MCF 10A (cell line): Measurements from ENCODE around the gene CFAP90. TPM values are rescaled to one million over a fixed set of nuclear protein-coding genes. Genes with fewer than 3 reads are reported as not detected.

Experiments
- BruUV-seq: library from RNA; stranded (reverse); fragments of 400-500 nt; replicated peaks from 2 replicates; lab custom pipeline; 2021; lab: Mats Ljungman, UMichigan
- CTCF ChIA-PET: fragments of 300-600 bp; sonication (Branson Sonifier 250); formaldehyde crosslinking; extraction: SDS; loops from one replicate; lab custom pipeline; 2021; ENCODE audit warnings: antibody characterized with exemption, inconsistent platforms; lab: Yijun Ruan, JAX
- POLR2A ChIA-PET: fragments of 300-600, 350-650 bp; sonication (Branson Sonifier 250); formaldehyde crosslinking; extraction: SDS; loops from one replicate; lab custom pipeline; 2020; ENCODE audit warnings: antibody characterized with exemption, inconsistent platforms; lab: Yijun Ruan, JAX
- DNase-seq: peaks from one replicate; pipeline ENCODE4 v3.0.0-alpha.2; 2018; ENCODE audit not compliant: unreplicated experiment
- H3K27ac Mint-ChIP-seq: one replicate; pipeline ENCODE4 v1.8.0; 2022; ENCODE audit warnings: mild to moderate bottlenecking, low read depth, mixed read lengths; ENCODE audit not compliant: unreplicated experiment
- H3K27me3 Mint-ChIP-seq: one replicate; pipeline ENCODE4 v1.8.0; 2022; ENCODE audit warnings: mixed read lengths; ENCODE audit not compliant: insufficient read depth, unreplicated experiment
- H3K36me3 Mint-ChIP-seq: one replicate; pipeline ENCODE4 v1.8.0; 2022; ENCODE audit warnings: mild to moderate bottlenecking, moderate library complexity, mixed read lengths; ENCODE audit not compliant: insufficient read depth, unreplicated experiment
- H3K4me1 Mint-ChIP-seq: one replicate; pipeline ENCODE4 v1.8.0; 2022; ENCODE audit warnings: mixed read lengths; ENCODE audit not compliant: insufficient read depth, unreplicated experiment
- H3K4me3 Mint-ChIP-seq: one replicate; pipeline ENCODE4 v1.8.0; 2022; ENCODE audit warnings: mild to moderate bottlenecking, moderate library complexity, mixed read lengths; ENCODE audit not compliant: unreplicated experiment
- H3K9me3 Mint-ChIP-seq: one replicate; pipeline ENCODE4 v1.8.0; 2022; ENCODE audit warnings: mixed read lengths; ENCODE audit not compliant: unreplicated experiment
- intact Hi-C: fragments of 100-400 bp; cut with micrococcal nuclease; formaldehyde crosslinking; loops from 2 replicates; pipeline ENCODE4 v1.14.1; 2022
- total RNA-seq: library from RNA; stranded (reverse); gene quantifications from 2 replicates; pipeline ENCODE4 v1.2.3, GENCODE V29; 2022
- TF ChIP-seq, protein P1 (sequence below): fragments of 200-600 bp; IDR thresholded peaks from one replicate; pipeline ENCODE4 v1.8.0; 2022; ENCODE audit warnings: antibody characterized with exemption, mild to moderate bottlenecking; ENCODE audit not compliant: unreplicated experiment

CFAP90 gene
- total RNA-seq, 1 experiment from 2014 or later, result not detected

- H3K9me3 Mint-ChIP-seq, result no peaks in the 10 kb centered on the region
- peak; percentile 68 for DNase-seq
- CTCF ChIA-PET, result interaction anchor here (1.1 to 4.3 kb wide), 3 partner anchors 9 to 1330 kb away, joined by 3 to 32 read pairs (median 5); no protein-coding TSS in a partner anchor
- H3K27ac Mint-ChIP-seq, result no peak overlapping the region
- no peak overlapping the region for H3K4me3 Mint-ChIP-seq
- TF ChIP-seq, protein P1, sequence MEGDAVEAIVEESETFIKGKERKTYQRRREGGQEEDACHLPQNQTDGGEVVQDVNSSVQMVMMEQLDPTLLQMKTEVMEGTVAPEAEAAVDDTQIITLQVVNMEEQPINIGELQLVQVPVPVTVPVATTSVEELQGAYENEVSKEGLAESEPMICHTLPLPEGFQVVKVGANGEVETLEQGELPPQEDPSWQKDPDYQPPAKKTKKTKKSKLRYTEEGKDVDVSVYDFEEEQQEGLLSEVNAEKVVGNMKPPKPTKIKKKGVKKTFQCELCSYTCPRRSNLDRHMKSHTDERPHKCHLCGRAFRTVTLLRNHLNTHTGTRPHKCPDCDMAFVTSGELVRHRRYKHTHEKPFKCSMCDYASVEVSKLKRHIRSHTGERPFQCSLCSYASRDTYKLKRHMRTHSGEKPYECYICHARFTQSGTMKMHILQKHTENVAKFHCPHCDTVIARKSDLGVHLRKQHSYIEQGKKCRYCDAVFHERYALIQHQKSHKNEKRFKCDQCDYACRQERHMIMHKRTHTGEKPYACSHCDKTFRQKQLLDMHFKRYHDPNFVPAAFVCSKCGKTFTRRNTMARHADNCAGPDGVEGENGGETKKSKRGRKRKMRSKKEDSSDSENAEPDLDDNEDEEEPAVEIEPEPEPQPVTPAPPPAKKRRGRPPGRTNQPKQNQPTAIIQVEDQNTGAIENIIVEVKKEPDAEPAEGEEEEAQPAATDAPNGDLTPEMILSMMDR, result no peak
- H3K4me1 Mint-ChIP-seq, result peaks cover 41% of the 10 kb centered on the region
- POLR2A ChIA-PET, result interaction anchor here (2.2 kb wide), 1 partner anchor 8 kb away, joined by 20 read pairs; the partner anchor contains the start of genes FASTKD3 and MTRR
- intact Hi-C loops, result no loop called here
- H3K27me3 Mint-ChIP-seq, result no peaks in the 10 kb centered on the region
- peaks cover 74% of the 10 kb centered on the region for H3K36me3 Mint-ChIP-seq
- BruUV-seq, result no TSS peak
These were observed 25.9 kb upstream of the CFAP90 start for GRCh38 chr5:7876867-7877266.

DNA sequence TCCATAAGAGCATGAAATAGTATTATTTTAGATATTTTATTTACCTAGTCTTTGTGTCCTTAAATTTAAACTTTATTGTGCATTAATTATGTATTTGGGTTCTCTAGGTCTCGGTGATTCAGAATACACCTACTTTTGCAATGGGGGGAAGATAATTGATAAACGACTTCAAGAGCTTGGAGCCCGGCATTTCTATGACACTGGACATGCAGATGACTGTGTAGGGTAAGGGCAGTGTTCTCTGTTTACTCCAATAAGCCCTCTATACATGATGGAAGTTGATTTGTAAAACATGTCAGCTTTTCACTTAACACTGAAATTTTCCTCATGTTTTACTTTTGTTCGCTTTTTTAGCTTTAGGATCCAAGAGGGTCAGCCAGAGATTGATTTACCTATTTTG is 24.2 kb upstream of the CFAP90 start:
- intact Hi-C loops, result no loop called here
- ChIA-PET CTCF (interaction anchor here (4.3 kb wide), 1 partner anchor 11 kb away, joined by 32 read pairs; no protein-coding TSS in a partner anchor), POLR2A (no interaction called here)
- BruUV-seq, result no TSS peak
- H3K27ac Mint-ChIP-seq, result no peak overlapping the region
- peaks cover 52% of the 10 kb centered on the region for H3K4me1 Mint-ChIP-seq
- H3K4me3 Mint-ChIP-seq, result no peak overlapping the region
- H3K9me3 Mint-ChIP-seq, result no peaks in the 10 kb centered on the region
- peaks cover 67% of the 10 kb centered on the region for H3K36me3 Mint-ChIP-seq
- H3K27me3 Mint-ChIP-seq, result no peaks in the 10 kb centered on the region
- TF ChIP-seq, protein P1, result no peak
- no peak for DNase-seq

DNA sequence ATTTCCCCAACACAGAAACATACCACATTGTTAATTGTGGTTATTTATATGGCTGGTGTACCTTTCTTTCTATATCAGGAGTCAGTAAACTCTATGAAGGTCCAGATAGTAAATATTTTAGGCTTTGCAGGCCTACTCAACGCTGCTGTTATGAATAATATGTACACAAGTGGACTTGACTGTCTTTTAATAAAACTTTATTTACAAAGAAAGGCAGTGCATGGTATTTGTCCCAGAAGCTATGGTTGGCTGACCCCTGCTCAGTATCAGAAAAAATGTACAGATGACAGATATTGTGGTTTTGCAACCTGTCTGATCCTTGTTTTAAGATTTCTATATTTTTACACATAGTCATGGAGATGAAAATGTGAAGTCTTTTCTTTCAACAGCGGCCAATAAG is 23.7 kb upstream of the CFAP90 start:
- TF ChIP-seq, protein P1, result no peak
- no peak overlapping the region for H3K27ac Mint-ChIP-seq
- H3K4me1 Mint-ChIP-seq, result peaks cover 52% of the 10 kb centered on the region
- ChIA-PET POLR2A (no interaction called here), CTCF (interaction anchor here (3.5 to 4.3 kb wide), 2 partner anchors 11 to 12 kb away, joined by 23 to 32 read pairs; no protein-coding TSS in a partner anchor)
- H3K36me3 Mint-ChIP-seq, result peaks cover 64% of the 10 kb centered on the region
- H3K27me3 Mint-ChIP-seq, result no peaks in the 10 kb centered on the region
- no peak for DNase-seq
- no TSS peak for BruUV-seq
- H3K9me3 Mint-ChIP-seq, result no peaks in the 10 kb centered on the region
- intact Hi-C loops, result no loop called here
- H3K4me3 Mint-ChIP-seq, result no peak overlapping the region

DNA sequence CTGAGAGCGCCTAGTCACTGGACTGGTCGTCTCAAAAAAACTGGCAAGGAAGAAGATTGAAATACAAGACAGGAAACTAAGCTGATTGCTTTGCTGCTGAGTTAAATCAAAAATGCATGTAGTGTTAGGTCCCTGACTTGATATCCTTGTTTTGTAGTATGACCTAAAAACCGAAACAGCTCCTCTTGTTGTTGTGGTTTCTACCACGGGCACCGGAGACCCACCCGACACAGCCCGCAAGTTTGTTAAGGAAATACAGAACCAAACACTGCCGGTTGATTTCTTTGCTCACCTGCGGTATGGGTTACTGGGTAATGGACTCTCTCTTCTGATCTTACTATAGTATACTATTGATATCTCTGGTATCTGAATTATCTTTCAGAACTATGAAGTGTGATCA is 22.3 kb upstream of the CFAP90 start:
- TF ChIP-seq, protein P1, result no peak
- DNase-seq, result no peak
- Mint-ChIP-seq H3K4me1 (peaks cover 42% of the 10 kb centered on the region), H3K4me3 (no peak overlapping the region), H3K27ac (peak overlapping the region; percentile 66), H3K36me3 (peaks cover 54% of the 10 kb centered on the region), H3K9me3 (no peaks in the 10 kb centered on the region), H3K27me3 (no peaks in the 10 kb centered on the region)
- intact Hi-C loops, result no loop called here
- POLR2A ChIA-PET, result interaction anchor here (0.5 to 0.9 kb wide), 4 partner anchors 13 to 1238 kb away, joined by 3 to 4 read pairs (median 3); no protein-coding TSS in a partner anchor
- CTCF ChIA-PET, result interaction anchor here (3.5 kb wide), 1 partner anchor 14 kb away, joined by 23 read pairs; no protein-coding TSS in a partner anchor
- BruUV-seq, result no TSS peak
